ENCODE measurements around the gene PXMP2. TPM values are rescaled to one million over a fixed set of nuclear protein-coding genes. Genes with fewer than 3 reads are reported as not detected.
"Not testable (repeated sequence)": the region's sequence is repeated elsewhere in the genome, so short reads cannot be mapped to it uniquely, and the experiment has no call there.

PXMP2 gene
- total RNA-seq, 2 experiments from 2014 or later, result 24.5 to 24.9 TPM

- peak overlapping the region; percentile 58 for H3K4me3 Mint-ChIP-seq
- H3K4me1 Mint-ChIP-seq, result peaks cover 25% of the 10 kb centered on the region
- no peak overlapping the region for H3K27ac Mint-ChIP-seq
- POLR2A ChIA-PET, result no interaction called here
- H3K36me3 Mint-ChIP-seq (ENCODE audit: low read depth), result peaks cover 27% of the 10 kb centered on the region
- no peaks in the 10 kb centered on the region for H3K9me3 Mint-ChIP-seq
- H3K27me3 Mint-ChIP-seq, result no peaks in the 10 kb centered on the region
- DNase-seq, result no peak
- CTCF ChIA-PET, result no interaction called here
Observed at GRCh38 chr12:132689227-132689626, 1.8 kb downstream of the PXMP2 start.

GRCh38 chr12:132690112-132690511 is 2.7 kb downstream of the PXMP2 start:
- H3K27me3 Mint-ChIP-seq, result no peaks in the 10 kb centered on the region
- H3K4me3 Mint-ChIP-seq, result peak overlapping the region; percentile 58
- DNase-seq, result no peak
- POLR2A ChIA-PET, result no interaction called here
- CTCF ChIA-PET, result no interaction called here
- peaks cover 26% of the 10 kb centered on the region for H3K36me3 Mint-ChIP-seq (ENCODE audit: low read depth)
- H3K9me3 Mint-ChIP-seq, result no peaks in the 10 kb centered on the region
- peaks cover 22% of the 10 kb centered on the region for H3K4me1 Mint-ChIP-seq
- no peak overlapping the region for H3K27ac Mint-ChIP-seq

- not testable (repeated sequence) for DNase-seq, H3K9me3 Mint-ChIP-seq, H3K27ac Mint-ChIP-seq, H3K27me3 Mint-ChIP-seq, H3K4me3 Mint-ChIP-seq
- peaks cover 11% of the 10 kb centered on the region for H3K4me1 Mint-ChIP-seq
- ChIA-PET POLR2A (interaction anchor here (3.9 kb wide), 1 partner anchor 18 kb away, joined by 11 read pairs; the partner anchor contains the start of gene PGAM5), CTCF (interaction anchor here (1.7 kb wide), 1 partner anchor 137 kb away, joined by 3 read pairs; no protein-coding TSS in a partner anchor)
- H3K36me3 Mint-ChIP-seq (ENCODE audit: low read depth), result peaks cover 26% of the 10 kb centered on the region
Observed at GRCh38 chr12:132692030-132692429, 4.6 kb downstream of the PXMP2 start.

- not testable (repeated sequence) for H3K4me3 Mint-ChIP-seq, DNase-seq, H3K4me1 Mint-ChIP-seq, H3K9me3 Mint-ChIP-seq, H3K27ac Mint-ChIP-seq, H3K27me3 Mint-ChIP-seq
- peaks cover 39% of the 10 kb centered on the region for H3K36me3 Mint-ChIP-seq (ENCODE audit: low read depth)
- POLR2A ChIA-PET, result interaction anchor here (3.9 kb wide), 1 partner anchor 15 kb away, joined by 11 read pairs; the partner anchor contains the start of gene PGAM5
- CTCF ChIA-PET, result interaction anchor here (0.7 kb wide), 1 partner anchor 196 kb away, joined by 3 read pairs; no protein-coding TSS in a partner anchor
Observed at GRCh38 chr12:132694888-132695287, 7.5 kb downstream of the PXMP2 start.

- ChIA-PET POLR2A (interaction anchor here (1.2 to 3.9 kb wide), 2 partner anchors 9 to 15 kb away, joined by 3 to 11 read pairs; partner anchors contain the start of genes PGAM5 and POLE), CTCF (interaction anchor here (0.7 kb wide), 1 partner anchor 196 kb away, joined by 3 read pairs; no protein-coding TSS in a partner anchor)
- Mint-ChIP-seq H3K4me1 (no peaks in the 10 kb centered on the region), H3K27ac (no peak overlapping the region), H3K36me3 (ENCODE audit: low read depth) (peaks cover 39% of the 10 kb centered on the region), H3K27me3 (no peaks in the 10 kb centered on the region), H3K4me3 (no peak overlapping the region), H3K9me3 (no peaks in the 10 kb centered on the region)
- no peak for DNase-seq
Observed at GRCh38 chr12:132695431-132695830, 8.0 kb downstream of the PXMP2 start.

- Mint-ChIP-seq H3K27ac (no peak overlapping the region), H3K36me3 (ENCODE audit: low read depth) (peaks cover 41% of the 10 kb centered on the region), H3K4me3 (no peak overlapping the region), H3K9me3 (no peaks in the 10 kb centered on the region), H3K27me3 (no peaks in the 10 kb centered on the region), H3K4me1 (no peaks in the 10 kb centered on the region)
- POLR2A ChIA-PET, result no interaction called here
- no peak for DNase-seq
- CTCF ChIA-PET, result no interaction called here
Observed at GRCh38 chr12:132698341-132698740, 11.0 kb downstream of the PXMP2 start.

GRCh38 chr12:132700212-132700822 is 12.9 kb downstream of the PXMP2 start:
- Mint-ChIP-seq H3K4me1 (no peaks in the 10 kb centered on the region), H3K27ac (no peak overlapping the region), H3K9me3 (no peaks in the 10 kb centered on the region), H3K36me3 (ENCODE audit: low read depth) (peaks cover 51% of the 10 kb centered on the region), H3K27me3 (no peaks in the 10 kb centered on the region), H3K4me3 (no peak overlapping the region)
- no peak for DNase-seq
- ChIA-PET POLR2A (interaction anchor here (0.6 kb wide), 1 partner anchor 62 kb away, joined by 3 read pairs; no protein-coding TSS in a partner anchor), CTCF (no interaction called here)

GRCh38 chr12:132702640-132703039 is 15.3 kb downstream of the PXMP2 start:
- no peak for DNase-seq
- Mint-ChIP-seq H3K27me3 (no peaks in the 10 kb centered on the region), H3K4me1 (peaks cover 2% of the 10 kb centered on the region), H3K4me3 (no peak overlapping the region), H3K36me3 (ENCODE audit: low read depth) (peaks cover 49% of the 10 kb centered on the region), H3K27ac (no peak overlapping the region), H3K9me3 (no peaks in the 10 kb centered on the region)
- ChIA-PET CTCF (no interaction called here), POLR2A (interaction anchor here (1.2 kb wide), 1 partner anchor 8 kb away, joined by 3 read pairs; the partner anchor contains the start of gene PGAM5)

GRCh38 chr12:132703641-132704040 is 16.3 kb downstream of the PXMP2 start:
- ChIA-PET POLR2A (no interaction called here), CTCF (no interaction called here)
- DNase-seq, result no peak
- peaks cover 40% of the 10 kb centered on the region for H3K36me3 Mint-ChIP-seq (ENCODE audit: low read depth)
- no peaks in the 10 kb centered on the region for H3K9me3 Mint-ChIP-seq
- peaks cover 2% of the 10 kb centered on the region for H3K4me1 Mint-ChIP-seq
- H3K4me3 Mint-ChIP-seq, result no peak overlapping the region
- no peak overlapping the region for H3K27ac Mint-ChIP-seq
- no peaks in the 10 kb centered on the region for H3K27me3 Mint-ChIP-seq

- Mint-ChIP-seq H3K4me3 (no peak overlapping the region), H3K27ac (no peak overlapping the region), H3K9me3 (no peaks in the 10 kb centered on the region), H3K4me1 (peaks cover 12% of the 10 kb centered on the region), H3K27me3 (no peaks in the 10 kb centered on the region), H3K36me3 (ENCODE audit: low read depth) (peaks cover 21% of the 10 kb centered on the region)
- CTCF ChIA-PET, result no interaction called here
- no peak for DNase-seq
- POLR2A ChIA-PET, result no interaction called here
Observed at GRCh38 chr12:132707241-132707640, 19.9 kb downstream of the PXMP2 start.

- CTCF ChIA-PET, result no interaction called here
- POLR2A ChIA-PET, result no interaction called here
Observed at GRCh38 chr12:132708150-132708549, 20.8 kb downstream of the PXMP2 start.

GRCh38 chr12:132710043-132710404 is 22.6 kb downstream of the PXMP2 start:
- ChIA-PET POLR2A (interaction anchor here (1.3 to 2.2 kb wide), 3 partner anchors 8 to 51 kb away, joined by 3 to 12 read pairs (median 11); partner anchors contain the start of gene ANKLE2), CTCF (no interaction called here)
- Mint-ChIP-seq H3K27me3 (no peaks in the 10 kb centered on the region), H3K4me3 (peak overlapping the region; percentile 80), H3K36me3 (ENCODE audit: low read depth) (peaks cover 11% of the 10 kb centered on the region), H3K4me1 (peaks cover 25% of the 10 kb centered on the region), H3K9me3 (no peaks in the 10 kb centered on the region), H3K27ac (peak overlapping the region; percentile 71)
- no peak for DNase-seq

More at GRCh38 chr12:132708150-132708549, 20.8 kb downstream of the PXMP2 start:
- Mint-ChIP-seq H3K27ac (no peak overlapping the region), H3K27me3 (no peaks in the 10 kb centered on the region), H3K36me3 (ENCODE audit: low read depth) (peaks cover 21% of the 10 kb centered on the region), H3K4me1 (peaks cover 17% of the 10 kb centered on the region), H3K9me3 (no peaks in the 10 kb centered on the region), H3K4me3 (no peak overlapping the region)
- no peak for DNase-seq

GRCh38 chr12:132710405-132711079 is 23.2 kb downstream of the PXMP2 start, which contains the start of gene PGAM5:
Gene PGAM5 (plus strand): TSS chr12:132710842. CDS start chr12:132710877, 35 bp downstream.
- Mint-ChIP-seq H3K4me1 (peaks cover 25% of the 10 kb centered on the region), H3K9me3 (no peaks in the 10 kb centered on the region), H3K27ac (peak within 1 kb of the TSS; percentile 71), H3K36me3 (ENCODE audit: low read depth) (peaks cover 11% of the 10 kb centered on the region), H3K27me3 (no peaks in the 10 kb centered on the region), H3K4me3 (peak within 1 kb of the TSS; percentile 82)
- CTCF ChIA-PET, result no interaction called here
- DNase-seq, result peak; percentile 92
- POLR2A ChIA-PET, result interaction anchor here (1.2 to 2.2 kb wide), 5 partner anchors 8 to 275 kb away, joined by 3 to 12 read pairs (median 5); partner anchors contain the start of genes ANKLE2, GOLGA3 and ZNF26

Data from activated CD4-positive, alpha-beta memory T cell treated with anti-CD3 and anti-CD28 coated beads, Interleukin-2, amount 10 ng/mL, durations not matched to agents 7 days and 5 days (primary cell).